Esophagus muscularis mucosa (tissue), 4 donors: ENCODE data around the gene KIF3A. TPM values are rescaled to one million over a fixed set of nuclear protein-coding genes. Genes with fewer than 3 reads are reported as not detected.

Experiments
- DNase-seq: peaks from one replicate; pipeline ENCODE4 v3.0.0-alpha.2; 2017; ENCODE audit errors: extremely low spot score
- H3K27ac ChIP-seq, 4 donors: fragments of 200-600 bp; sonication (generic); replicated peaks in 1 of 4; 1 replicate in 3 of 4; 2 replicates in 1 of 4; pipeline ENCODE4 v1.5.1; 2016 to 2019; ENCODE audit warnings: mild to moderate bottlenecking in 1 of 4
- H3K27me3 ChIP-seq, 4 donors: fragments of 200-600 bp; sonication (generic); one replicate each; pipeline versions ENCODE4 v1.5.1 to v1.6.0; 2016 to 2019
- H3K36me3 ChIP-seq, 4 donors: fragments of 200-600 bp; sonication (generic); one replicate each; pipeline ENCODE4 v1.5.1; 2016 to 2019
- H3K4me1 ChIP-seq, 4 donors: fragments of 200-600 bp; sonication (generic); one replicate each; pipeline ENCODE4 v1.5.1; 2016 to 2019
- H3K4me3 ChIP-seq, 4 donors: fragments of 200-600 bp; sonication (generic); 1 replicate in 2 of 4; 2 replicates in 2 of 4; pipeline ENCODE4 v1.5.1; 2016 to 2019; ENCODE audit warnings: mild to moderate bottlenecking in 4 of 4, moderate library complexity in 1 of 4
- H3K9me3 ChIP-seq, 4 donors: fragments of 200-600 bp; sonication (generic); 1 replicate in 3 of 4; 2 replicates in 1 of 4; pipeline ENCODE4 v1.5.1; 2016 to 2019
- CTCF ChIP-seq, 3 experiments: fragments of 200-600 bp in 2 of 3; fragments of 450-650 bp in 1 of 3; sonication (generic) in 2 of 3; IDR thresholded peaks; one replicate each; pipeline ENCODE4 v1.5.1; 2017 to 2019; ENCODE audit warnings: antibody characterized with exemption in 3 of 3, mild to moderate bottlenecking in 2 of 3, moderate library complexity in 1 of 3
- EP300 ChIP-seq: sonication (generic); formaldehyde crosslinking; IDR thresholded peaks from one replicate; pipeline ENCODE4 v1.6.1; 2017; ENCODE audit warnings: antibody characterized with exemption
- POLR2A ChIP-seq: fragments of 450-650 bp; IDR thresholded peaks from one replicate; pipeline ENCODE4 v1.6.1; 2017; ENCODE audit warnings: antibody characterized with exemption, moderate library complexity, mild to moderate bottlenecking, low read depth
- POLR2AphosphoS5 ChIP-seq, 2 donors: sonication (generic); formaldehyde crosslinking; IDR thresholded peaks; one replicate each; pipeline ENCODE4 v1.6.1; 2017; ENCODE audit warnings: antibody characterized with exemption in 2 of 2
- WGBS: methylation state at CpG from one replicate; pipeline ENCODE4 v1.1.5; 2018; 5-methylcytosine and 5-hydroxymethylcytosine counted together
- intact Hi-C: fragments of 100-400 bp; cut with DNase I; formaldehyde crosslinking; loops from one replicate; pipeline ENCODE4 v1.15.1; 2023
- total RNA-seq, 4 donors: library from RNA; depleted of rRNA; stranded (reverse); fragments of >200 nt; gene quantifications; one replicate each; pipeline versions ENCODE4 v1.1.0 to v1.2.1, GENCODE V29; 2016

Gene KIF3A
- total RNA-seq, 4 donors from 2014 or later, result 5.5 to 9.6 (median 8.3) TPM

GRCh38 chr5:132667761-132668705 lies 69.3 kb downstream of the KIF3A start:
- Histone ChIP-seq H3K4me3 (no peak overlapping the region), H3K27ac (no peak overlapping the region), H3K27me3 (no peaks in the 10 kb centered on the region), H3K9me3 (no peaks in the 10 kb centered on the region), H3K36me3 (no peaks in the 10 kb centered on the region), H3K4me1 (no peaks in the 10 kb centered on the region)
- intact Hi-C loops, result no loop called here
- no peak for TF ChIP-seq CTCF (IDR thresholded peaks at IDR 0.05)
- no peak for DNase-seq
- WGBS, result 79% methylated on average over 19 of the region's 22 CpGs

- Histone ChIP-seq H3K4me1 (no peaks in the 10 kb centered on the region), H3K9me3 (no peaks in the 10 kb centered on the region), H3K27me3 (no peaks in the 10 kb centered on the region), H3K27ac (no peak overlapping the region), H3K4me3 (no peak overlapping the region), H3K36me3 (no peaks in the 10 kb centered on the region)
- intact Hi-C loops, result no loop called here
- WGBS, result 87% methylated on average over 9 of the region's 10 CpGs
- no peak for DNase-seq
- TF ChIP-seq POLR2AphosphoS5 (IDR thresholded peaks at IDR 0.05) (no peak), POLR2A (no peak), CTCF (IDR thresholded peaks at IDR 0.05) (no peak), EP300 (no peak)
These were observed 70.0 kb downstream of the KIF3A start for GRCh38 chr5:132667309-132667708.

- no peak for DNase-seq
- Histone ChIP-seq H3K4me1 (no peaks in the 10 kb centered on the region), H3K9me3 (no peaks in the 10 kb centered on the region), H3K27me3 (no peaks in the 10 kb centered on the region), H3K4me3 (no peak overlapping the region), H3K27ac (no peak overlapping the region), H3K36me3 (no peaks in the 10 kb centered on the region)
- 96% methylated on average over 16 of the region's 16 CpGs for WGBS
- intact Hi-C loops, result no loop called here
- TF ChIP-seq POLR2A (no peak), POLR2AphosphoS5 (IDR thresholded peaks at IDR 0.05) (no peak), EP300 (no peak), CTCF (IDR thresholded peaks at IDR 0.05) (no peak)
These were observed 70.8 kb downstream of the KIF3A start for GRCh38 chr5:132666310-132667123.

- TF ChIP-seq CTCF (IDR thresholded peaks at IDR 0.05), result no peak
- TF ChIP-seq EP300, result no peak
- TF ChIP-seq POLR2AphosphoS5 (IDR thresholded peaks at IDR 0.05), result no peak
- TF ChIP-seq POLR2A, result no peak
- DNase-seq, result no peak
- Histone ChIP-seq H3K4me1 (no peaks in the 10 kb centered on the region), H3K27me3 (no peaks in the 10 kb centered on the region), H3K4me3 (no peak overlapping the region), H3K36me3 (no peaks in the 10 kb centered on the region), H3K27ac (no peak overlapping the region), H3K9me3 (no peaks in the 10 kb centered on the region)
- intact Hi-C loops, result no loop called here
- 90% methylated on average over 21 of the region's 21 CpGs for WGBS
These were observed 71.7 kb downstream of the KIF3A start for GRCh38 chr5:132665574-132666080.
